Esophagus squamous epithelium (tissue), 5 donors: ENCODE results near the gene LRP1B. TPM values are rescaled to one million over a fixed set of nuclear protein-coding genes. Genes with fewer than 3 reads are reported as not detected.

Experiments
- DNase-seq: peaks from one replicate; lab custom pipeline; 2025; lab: John Stamatoyannopoulos, UW
- H3K27ac ChIP-seq, 4 donors: fragments of 200-600 bp; sonication (generic); one replicate each; pipeline ENCODE4 v1.5.1; 2016 to 2019; ENCODE audit warnings: mild to moderate bottlenecking in 1 of 4
- H3K27me3 ChIP-seq, 4 donors: fragments of 200-600 bp; sonication (generic); 1 replicate in 3 of 4; 2 replicates in 1 of 4; pipeline versions ENCODE4 v1.5.1 to v1.6.0; 2017 to 2021; ENCODE audit warnings: antibody characterized with exemption in 1 of 4
- H3K36me3 ChIP-seq, 3 donors: fragments of 200-600 bp; sonication (generic); one replicate each; pipeline ENCODE4 v1.5.1; 2016 to 2019
- H3K4me1 ChIP-seq, 3 donors: fragments of 200-600 bp; sonication (generic); one replicate each; pipeline ENCODE4 v1.5.1; 2017 to 2019
- H3K4me3 ChIP-seq, 4 donors: fragments of 200-600 bp; sonication (generic); 1 replicate in 3 of 4; 2 replicates in 1 of 4; pipeline ENCODE4 v1.5.1; 2016 to 2019; ENCODE audit warnings: mild to moderate bottlenecking in 2 of 4, moderate library complexity in 1 of 4
- H3K9me3 ChIP-seq, 3 donors: fragments of 200-600 bp; sonication (generic); one replicate each; pipeline ENCODE4 v1.5.1; 2016 to 2019
- CTCF ChIP-seq, 6 experiments: fragments of 450-650 bp in 4 of 6; fragments of 200-600 bp in 2 of 6; sonication (generic) in 2 of 6; IDR thresholded peaks; one replicate each; pipeline ENCODE4 v1.5.1; 2016 to 2019; ENCODE audit warnings: antibody characterized with exemption in 6 of 6, mild to moderate bottlenecking in 4 of 6, moderate library complexity in 4 of 6
- POLR2A ChIP-seq, 4 donors: fragments of 450-650 bp; IDR thresholded peaks; one replicate each; pipeline ENCODE4 v1.6.1; 2017; ENCODE audit warnings: antibody characterized with exemption in 4 of 4, mild to moderate bottlenecking in 4 of 4, moderate library complexity in 3 of 4
- WGBS, 2 donors: methylation state at CpG; one replicate each; pipeline ENCODE4 v1.1.5; 2018; 5-methylcytosine and 5-hydroxymethylcytosine counted together
- intact Hi-C: fragments of 100-400 bp; cut with DNase I; formaldehyde crosslinking; loops from one replicate; pipeline ENCODE4 v1.15.0; 2022
- total RNA-seq, 4 donors: library from RNA; depleted of rRNA; stranded (reverse); fragments of >200 nt; gene quantifications; one replicate each; pipeline ENCODE4 v1.1.0, GENCODE V29; 2016
- donor health status: DM: yes; HTN: yes; CAD: no.

LRP1B gene
- total RNA-seq, 4 donors from 2014 or later, result 0.04 to 1.1 (median 0.23) TPM

GRCh38 chr2:140880573-140880972 lies 1250.2 kb downstream of the LRP1B start:
- intact Hi-C loops, result no loop called here
- no peak for TF ChIP-seq POLR2A (IDR thresholded peaks at IDR 0.05)
- TF ChIP-seq CTCF (IDR thresholded peaks at IDR 0.05), result no peak
- Histone ChIP-seq H3K27ac (no peak overlapping the region), H3K4me3 (no peak overlapping the region), H3K9me3 (no peaks in the 10 kb centered on the region), H3K36me3 (no peaks in the 10 kb centered on the region), H3K27me3 (no peaks in the 10 kb centered on the region), H3K4me1 (no peaks in the 10 kb centered on the region)
- WGBS, 2 donors, result 23 to 38% methylated on average over 1 of the region's 1 CpG
- DNase-seq, result no peak

- H3K9me3 ChIP-seq, result peaks cover 0 to 7% (median 0%) of the 10 kb centered on the region in 3 donors
- no peaks in the 10 kb centered on the region for H3K27me3 ChIP-seq
- H3K4me1 ChIP-seq, result no peaks in the 10 kb centered on the region
- intact Hi-C loops, result no loop called here
- H3K27ac ChIP-seq, result no peak overlapping the region
- no peak overlapping the region for H3K4me3 ChIP-seq
- no peak for DNase-seq
- H3K36me3 ChIP-seq, result no peaks in the 10 kb centered on the region
- WGBS, 2 donors, result 95 to 100% methylated on average over 1 of the region's 1 CpG
- TF ChIP-seq CTCF (IDR thresholded peaks at IDR 0.05) (no peak), POLR2A (IDR thresholded peaks at IDR 0.05) (no peak)
These were observed 1254.8 kb downstream of the LRP1B start for GRCh38 chr2:140876015-140876414.

- H3K4me3 ChIP-seq, result no peak overlapping the region
- H3K27me3 ChIP-seq, result no peaks in the 10 kb centered on the region
- intact Hi-C loops, result no loop called here
- no peak for DNase-seq
- TF ChIP-seq POLR2A (IDR thresholded peaks at IDR 0.05) (no peak), CTCF (IDR thresholded peaks at IDR 0.05) (no peak)
- H3K36me3 ChIP-seq, result no peaks in the 10 kb centered on the region
- H3K9me3 ChIP-seq, result peaks cover 0 to 9% (median 0%) of the 10 kb centered on the region in 3 donors
- H3K27ac ChIP-seq, result no peak overlapping the region
- H3K4me1 ChIP-seq, result no peaks in the 10 kb centered on the region
These were observed 1256.8 kb downstream of the LRP1B start for GRCh38 chr2:140873915-140874531.

- Histone ChIP-seq H3K9me3 (peaks cover 0 to 16% (median 0%) of the 10 kb centered on the region in 3 donors), H3K27me3 (no peaks in the 10 kb centered on the region), H3K27ac (no peak overlapping the region), H3K4me3 (no peak overlapping the region), H3K4me1 (no peaks in the 10 kb centered on the region), H3K36me3 (no peaks in the 10 kb centered on the region)
- no peak for DNase-seq
- TF ChIP-seq CTCF (IDR thresholded peaks at IDR 0.05), result no peak
- no peak for TF ChIP-seq POLR2A (IDR thresholded peaks at IDR 0.05)
- intact Hi-C loops, result no loop called here
These were observed 1260.9 kb downstream of the LRP1B start for GRCh38 chr2:140869925-140870324.

- no peak overlapping the region for H3K27ac ChIP-seq
- H3K4me1 ChIP-seq, result no peaks in the 10 kb centered on the region
- H3K9me3 ChIP-seq, result peaks cover 0 to 9% (median 0%) of the 10 kb centered on the region in 3 donors
- no peak for DNase-seq
- WGBS, 2 donors, result 67 to 71% methylated on average over 3 of the region's 3 CpGs
- no peaks in the 10 kb centered on the region for H3K27me3 ChIP-seq
- TF ChIP-seq POLR2A (IDR thresholded peaks at IDR 0.05), result no peak
- TF ChIP-seq CTCF (IDR thresholded peaks at IDR 0.05), result no peak
- no peak overlapping the region for H3K4me3 ChIP-seq
- intact Hi-C loops, result no loop called here
- H3K36me3 ChIP-seq, result no peaks in the 10 kb centered on the region
These were observed 1261.7 kb downstream of the LRP1B start for GRCh38 chr2:140869107-140869506.
